HUES6 (cell line): ENCODE results near the gene EPHA6.

Source experiments
- H3K27ac ChIP-seq: 2 replicates; pipeline ENCODE4 v1.7.0; 2013; ENCODE audit warnings: low read depth, mild to moderate bottlenecking, low read length, inconsistent platforms
- H3K27me3 ChIP-seq: 2 replicates; pipeline ENCODE4 v1.6.1; 2013; ENCODE audit warnings: low read length; ENCODE audit not compliant: control insufficient read depth, insufficient read depth
- H3K36me3 ChIP-seq: 2 replicates; pipeline ENCODE4 v1.6.1; 2013; ENCODE audit warnings: low read length; ENCODE audit not compliant: control insufficient read depth, insufficient read depth
- H3K4me1 ChIP-seq: 2 replicates; pipeline ENCODE4 v1.6.1; 2013; ENCODE audit warnings: low read length; ENCODE audit not compliant: control insufficient read depth, insufficient read depth
- H3K4me3 ChIP-seq: 2 replicates; pipeline ENCODE4 v1.5.1; 2013; ENCODE audit warnings: low read depth, low read length
- H3K9ac ChIP-seq: one replicate; pipeline ENCODE4 v1.6.1; 2013; ENCODE audit warnings: mild to moderate bottlenecking, low read length
- H3K9me3 ChIP-seq: 2 replicates; pipeline ENCODE4 v1.6.1; 2013; ENCODE audit warnings: low read depth, low read length; ENCODE audit not compliant: control insufficient read depth, insufficient read depth

Gene EPHA6

GRCh38 chr3:97721446-97721845, 907.1 kb downstream of the EPHA6 start:
- no peak overlapping the region for H3K27ac ChIP-seq
- no peaks in the 10 kb centered on the region for H3K9me3 ChIP-seq
- H3K36me3 ChIP-seq = no peaks in the 10 kb centered on the region
- H3K4me3 ChIP-seq = no peak overlapping the region
- no peak overlapping the region for H3K9ac ChIP-seq
- H3K27me3 ChIP-seq = no peaks in the 10 kb centered on the region
- H3K4me1 ChIP-seq = peaks cover 10% of the 10 kb centered on the region

GRCh38 chr3:97736928-97737327, 922.5 kb downstream of the EPHA6 start:
- no peak overlapping the region for H3K4me3 ChIP-seq
- no peaks in the 10 kb centered on the region for H3K9me3 ChIP-seq
- no peaks in the 10 kb centered on the region for H3K36me3 ChIP-seq
- H3K9ac ChIP-seq = no peak overlapping the region
- no peaks in the 10 kb centered on the region for H3K27me3 ChIP-seq
- H3K4me1 ChIP-seq = peaks cover 4% of the 10 kb centered on the region
- no peak overlapping the region for H3K27ac ChIP-seq

- Histone ChIP-seq H3K27me3 (no peaks in the 10 kb centered on the region), H3K27ac (no peak overlapping the region), H3K9me3 (no peaks in the 10 kb centered on the region), H3K4me3 (no peak overlapping the region), H3K36me3 (no peaks in the 10 kb centered on the region), H3K4me1 (peaks cover 4% of the 10 kb centered on the region), H3K9ac (no peak overlapping the region)
These were observed 924.4 kb downstream of the EPHA6 start for GRCh38 chr3:97738761-97739160.

GRCh38 chr3:97742036-97742435, 927.6 kb downstream of the EPHA6 start:
- no peaks in the 10 kb centered on the region for H3K9me3 ChIP-seq
- H3K4me3 ChIP-seq = no peak overlapping the region
- no peaks in the 10 kb centered on the region for H3K36me3 ChIP-seq
- no peak overlapping the region for H3K27ac ChIP-seq
- no peaks in the 10 kb centered on the region for H3K27me3 ChIP-seq
- peaks cover 2% of the 10 kb centered on the region for H3K4me1 ChIP-seq
- no peak overlapping the region for H3K9ac ChIP-seq

- Histone ChIP-seq H3K4me1 (peaks cover 4% of the 10 kb centered on the region; the same call in 1 of the 2 replicates), H3K27ac (no peak overlapping the region)
These were observed 929.9 kb downstream of the EPHA6 start for GRCh38 chr3:97744289-97744688.

GRCh38 chr3:97763586-97764406, 949.4 kb downstream of the EPHA6 start:
- H3K36me3 ChIP-seq = no peaks in the 10 kb centered on the region
- no peak overlapping the region for H3K27ac ChIP-seq
- H3K9me3 ChIP-seq = no peaks in the 10 kb centered on the region
- peaks cover 16% of the 10 kb centered on the region for H3K4me1 ChIP-seq
- no peaks in the 10 kb centered on the region for H3K27me3 ChIP-seq
- H3K4me3 ChIP-seq = peak overlapping the region; percentile 92
- peak overlapping the region; percentile 80 for H3K9ac ChIP-seq

More at GRCh38 chr3:97744289-97744688, 929.9 kb downstream of the EPHA6 start:
- no peaks in the 10 kb centered on the region for H3K9me3 ChIP-seq
- H3K27me3 ChIP-seq = no peaks in the 10 kb centered on the region
- H3K4me3 ChIP-seq = no peak overlapping the region
- H3K9ac ChIP-seq = no peak overlapping the region
- no peaks in the 10 kb centered on the region for H3K36me3 ChIP-seq

GRCh38 chr3:97764407-97765238, 950.2 kb downstream of the EPHA6 start, which contains the start of gene ARL6:
ARL6 (plus strand) TSS chr3:97764758; CDS start chr3:97768108, 3,350 bp downstream.
- Histone ChIP-seq H3K27me3 (no peaks in the 10 kb centered on the region), H3K27ac (peak within 1 kb of the TSS; percentile 44), H3K9me3 (no peaks in the 10 kb centered on the region), H3K4me3 (peak within 1 kb of the TSS; percentile 92), H3K4me1 (peaks cover 16% of the 10 kb centered on the region), H3K36me3 (peaks cover 2% of the 10 kb centered on the region; the same call in 1 of the 2 replicates), H3K9ac (peak within 1 kb of the TSS; percentile 80)

- peaks cover 16% of the 10 kb centered on the region for H3K4me1 ChIP-seq
- peaks cover 7% of the 10 kb centered on the region; the same call in 1 of the 2 replicates for H3K36me3 ChIP-seq
- H3K27ac ChIP-seq = no peak overlapping the region
- H3K27me3 ChIP-seq = no peaks in the 10 kb centered on the region
- peak overlapping the region; percentile 92 for H3K4me3 ChIP-seq
- H3K9me3 ChIP-seq = no peaks in the 10 kb centered on the region
- no peak overlapping the region for H3K9ac ChIP-seq
These were observed 950.9 kb downstream of the EPHA6 start for GRCh38 chr3:97765336-97765735.

- H3K9ac ChIP-seq = no peak overlapping the region
- no peak overlapping the region for H3K4me3 ChIP-seq
- no peaks in the 10 kb centered on the region for H3K4me1 ChIP-seq
- no peaks in the 10 kb centered on the region for H3K27me3 ChIP-seq
- peaks cover 11% of the 10 kb centered on the region; the same call in 1 of the 2 replicates for H3K36me3 ChIP-seq
- H3K9me3 ChIP-seq = peaks cover 5% of the 10 kb centered on the region; the same call in 1 of the 2 replicates
- no peak overlapping the region for H3K27ac ChIP-seq
These were observed 958.5 kb downstream of the EPHA6 start for GRCh38 chr3:97772926-97773325.

GRCh38 chr3:97778152-97778551, 963.8 kb downstream of the EPHA6 start:
- Histone ChIP-seq H3K27me3 (no peaks in the 10 kb centered on the region), H3K36me3 (no peaks in the 10 kb centered on the region), H3K4me3 (no peak overlapping the region), H3K9ac (no peak overlapping the region), H3K27ac (no peak overlapping the region), H3K4me1 (no peaks in the 10 kb centered on the region), H3K9me3 (no peaks in the 10 kb centered on the region)
